CD4-positive, alpha-beta T cell (primary cell): ENCODE measurements around the gene DDX11. TPM values are rescaled to one million over a fixed set of nuclear protein-coding genes. Genes with fewer than 3 reads are reported as not detected.
"Not testable (repeated sequence)": the region's sequence is repeated elsewhere in the genome, so short reads cannot be mapped to it uniquely, and the experiment has no call there.

Experiments used
- ATAC-seq: fragments of 200-7000 bp; cut with Tn5 transposase; one replicate; pipeline ENCODE4 v1.10.0; 2022; ENCODE audit warnings: mild to moderate bottlenecking; ENCODE audit not compliant: poor library complexity
- CTCF ChIA-PET: fragments of 350-600 bp; sonication (Branson Sonifier 250); formaldehyde crosslinking; loops from one replicate; lab custom pipeline; 2021; ENCODE audit warnings: antibody characterized with exemption, inconsistent platforms; lab: Charles Lee
- POLR2A ChIA-PET: fragments of 350-600 bp; sonication (Branson Sonifier 250); formaldehyde crosslinking; loops from one replicate; lab custom pipeline; 2021; ENCODE audit warnings: antibody characterized with exemption, inconsistent platforms; lab: Charles Lee
- DNase-seq, 14 experiments: peaks; one replicate each; pipeline ENCODE4 v3.0.0-alpha.2; 2013 to 2020; ENCODE audit warnings: mixed read lengths in 2 of 14
- H3K27ac ChIP-seq, 2 donors: one replicate each; pipeline versions ENCODE4 v1.5.1 to v1.7.0; 2013; ENCODE audit warnings: low read length in 2 of 2, low read depth in 1 of 2, mild to moderate bottlenecking in 1 of 2
- H3K27me3 ChIP-seq, 2 experiments: 1 replicate in 1 of 2; 2 replicates in 1 of 2; pipeline versions ENCODE4 v1.6.1 to v1.7.0; 2013; ENCODE audit warnings: low read length in 2 of 2, control low read depth in 1 of 2, mild to moderate bottlenecking in 1 of 2, moderate library complexity in 1 of 2; ENCODE audit not compliant: insufficient read depth in 2 of 2, control insufficient read depth in 1 of 2
- H3K36me3 ChIP-seq: one replicate; pipeline ENCODE4 v1.6.1; 2013; ENCODE audit warnings: low read length, control low read depth; ENCODE audit not compliant: insufficient read depth
- H3K4me1 ChIP-seq: one replicate; pipeline ENCODE4 v1.6.1; 2013; ENCODE audit warnings: low read length, control low read depth; ENCODE audit not compliant: insufficient read depth
- H3K4me3 ChIP-seq: one replicate; pipeline ENCODE4 v1.5.1; 2013; ENCODE audit warnings: mild to moderate bottlenecking, low read length, moderate library complexity
- H3K9me3 ChIP-seq, 2 experiments: 1 replicate in 1 of 2; 2 replicates in 1 of 2; pipeline versions ENCODE4 v1.6.1 to v1.7.0; 2013; ENCODE audit warnings: low read length in 2 of 2, mild to moderate bottlenecking in 2 of 2, control low read depth in 1 of 2, moderate library complexity in 1 of 2; ENCODE audit not compliant: control insufficient read depth in 1 of 2, insufficient read depth in 1 of 2
- H3K27ac Mint-ChIP-seq: one replicate; pipeline ENCODE4 v1.8.0; 2020; ENCODE audit warnings: mixed read lengths
- H3K27me3 Mint-ChIP-seq: one replicate; pipeline ENCODE4 v1.8.0; 2021; ENCODE audit warnings: mixed read lengths
- H3K36me3 Mint-ChIP-seq: one replicate; pipeline ENCODE4 v1.8.0; 2021; ENCODE audit warnings: low read depth, mixed read lengths
- H3K4me1 Mint-ChIP-seq: one replicate; pipeline ENCODE4 v1.8.0; 2021; ENCODE audit warnings: low read depth, mixed read lengths
- H3K4me3 Mint-ChIP-seq: one replicate; pipeline ENCODE4 v1.8.0; 2020; ENCODE audit warnings: mild to moderate bottlenecking, mixed read lengths
- H3K9me3 Mint-ChIP-seq: one replicate; pipeline ENCODE4 v1.8.0; 2020; ENCODE audit warnings: mixed read lengths
- intact Hi-C, 2 experiments: fragments of 100-400 bp; cut with DNase I in 1 of 2; cut with micrococcal nuclease in 1 of 2; formaldehyde crosslinking; loops; one replicate each; pipeline versions ENCODE4 v1.15.1 to v1.9.0; 2023 to 2025; cut with DNase I, micrococcal nuclease
- total RNA-seq, 174 experiments: library from RNA in 2 of 174; stranded (reverse) in 2 of 174; gene quantifications; one replicate each; pipeline ENCODE4 v1.2.3 and lab custom pipeline; 2021 to 2026

Gene DDX11
- total RNA-seq, 2 experiments from 2014 or later, result 61.9 to 63.8 TPM

GRCh38 chr12:31074333-31074874 is 744 bp downstream of the DDX11 start:
- intact Hi-C loops, result loop anchor here in 1 of 2 experiments (10.0 kb wide), 2 partner anchors 250 to 1600 kb away; partner anchors contain the start of genes DNM1L and SINHCAF
- CTCF ChIA-PET, H3K9me3 Mint-ChIP-seq, H3K9me3 ChIP-seq, H3K27me3 Mint-ChIP-seq, H3K27me3 ChIP-seq, H3K36me3 ChIP-seq: not testable (repeated sequence)
- ATAC-seq, result peak; percentile 56
- peak in 6 of 14 experiments; percentile 5 to 57 (median 24) for DNase-seq
- Histone ChIP-seq H3K27ac (peak overlapping the region; percentile 56 to 87), H3K4me1 (peaks cover 15% of the 10 kb centered on the region), H3K4me3 (peak overlapping the region; percentile 71)
- peaks cover 44% of the 10 kb centered on the region for H3K4me1 Mint-ChIP-seq
- peak overlapping the region; percentile 92 for H3K27ac Mint-ChIP-seq
- POLR2A ChIA-PET, result interaction anchor here (1.7 kb wide), 1 partner anchor 1681 kb away, joined by 6 read pairs; the partner anchor contains the start of gene YARS2
- peak overlapping the region; percentile 93 for H3K4me3 Mint-ChIP-seq
- peaks cover 12% of the 10 kb centered on the region for H3K36me3 Mint-ChIP-seq

- Mint-ChIP-seq H3K36me3 (peaks cover 24% of the 10 kb centered on the region), H3K4me3 (peak overlapping the region; percentile 15), H3K4me1 (peaks cover 44% of the 10 kb centered on the region)
- H3K4me1 ChIP-seq, result peaks cover 15% of the 10 kb centered on the region
- DNase-seq, H3K9me3 ChIP-seq, H3K27ac Mint-ChIP-seq, H3K36me3 ChIP-seq, ATAC-seq, POLR2A ChIA-PET, H3K27me3 Mint-ChIP-seq, H3K4me3 ChIP-seq, CTCF ChIA-PET, H3K9me3 Mint-ChIP-seq, H3K27me3 ChIP-seq, H3K27ac ChIP-seq: not testable (repeated sequence)
- intact Hi-C loops, result loop anchor here in 1 of 2 experiments (10.0 kb wide), 2 partner anchors 249 to 1599 kb away; partner anchors contain the start of genes DNM1L and SINHCAF
Measured at GRCh38 chr12:31076150-31076549, 2.5 kb downstream of the DDX11 start.

- intact Hi-C loops, result loop anchor here in 1 of 2 experiments (10.0 kb wide), 2 partner anchors 248 to 1598 kb away; partner anchors contain the start of genes DNM1L and SINHCAF
- H3K36me3 ChIP-seq, POLR2A ChIA-PET, H3K27ac Mint-ChIP-seq, H3K27me3 Mint-ChIP-seq, H3K27me3 ChIP-seq, H3K27ac ChIP-seq, H3K4me3 Mint-ChIP-seq, CTCF ChIA-PET, DNase-seq, H3K4me3 ChIP-seq, ATAC-seq, H3K9me3 Mint-ChIP-seq, H3K9me3 ChIP-seq: not testable (repeated sequence)
- peaks cover 27% of the 10 kb centered on the region for H3K36me3 Mint-ChIP-seq
- peaks cover 44% of the 10 kb centered on the region for H3K4me1 Mint-ChIP-seq
- H3K4me1 ChIP-seq, result peaks cover 15% of the 10 kb centered on the region
Measured at GRCh38 chr12:31077095-31077494, 3.4 kb downstream of the DDX11 start.

GRCh38 chr12:31077998-31078397 is 4.3 kb downstream of the DDX11 start:
- H3K9me3 Mint-ChIP-seq, DNase-seq, H3K27me3 ChIP-seq, H3K4me3 Mint-ChIP-seq, H3K4me3 ChIP-seq, H3K27ac ChIP-seq, H3K9me3 ChIP-seq, ATAC-seq, H3K27ac Mint-ChIP-seq, H3K27me3 Mint-ChIP-seq, POLR2A ChIA-PET, H3K36me3 ChIP-seq: not testable (repeated sequence)
- Mint-ChIP-seq H3K36me3 (peaks cover 29% of the 10 kb centered on the region), H3K4me1 (peaks cover 40% of the 10 kb centered on the region)
- peaks cover 13% of the 10 kb centered on the region for H3K4me1 ChIP-seq
- CTCF ChIA-PET, result interaction anchor here (0.7 kb wide), 1 partner anchor 159 kb away, joined by 3 read pairs; no protein-coding TSS in a partner anchor
- intact Hi-C loops, result loop anchor here in 1 of 2 experiments (10.0 kb wide), 2 partner anchors 247 to 1597 kb away; partner anchors contain the start of genes DNM1L and SINHCAF

GRCh38 chr12:31079421-31079820 is 5.8 kb downstream of the DDX11 start:
- H3K9me3 ChIP-seq, POLR2A ChIA-PET, H3K36me3 ChIP-seq, H3K27ac Mint-ChIP-seq, CTCF ChIA-PET, ATAC-seq, H3K4me3 ChIP-seq, H3K4me3 Mint-ChIP-seq, H3K9me3 Mint-ChIP-seq, H3K27ac ChIP-seq, H3K27me3 Mint-ChIP-seq, DNase-seq, H3K4me1 ChIP-seq, H3K27me3 ChIP-seq: not testable (repeated sequence)
- intact Hi-C loops, result loop anchor here in 1 of 2 experiments (10.0 kb wide), 2 partner anchors 245 to 1595 kb away; partner anchors contain the start of genes DNM1L and SINHCAF
- H3K4me1 Mint-ChIP-seq, result peaks cover 26% of the 10 kb centered on the region
- peaks cover 33% of the 10 kb centered on the region for H3K36me3 Mint-ChIP-seq

GRCh38 chr12:31080221-31080620 is 6.6 kb downstream of the DDX11 start:
- CTCF ChIA-PET, H3K4me1 ChIP-seq, H3K27ac ChIP-seq, H3K4me3 ChIP-seq, intact Hi-C loops, H3K36me3 ChIP-seq, H3K9me3 ChIP-seq, H3K27ac Mint-ChIP-seq, H3K27me3 Mint-ChIP-seq, H3K27me3 ChIP-seq, ATAC-seq, DNase-seq, POLR2A ChIA-PET, H3K9me3 Mint-ChIP-seq: not testable (repeated sequence)
- Mint-ChIP-seq H3K36me3 (peaks cover 41% of the 10 kb centered on the region), H3K4me1 (peaks cover 20% of the 10 kb centered on the region), H3K4me3 (peak overlapping the region; percentile 34)

GRCh38 chr12:31081274-31081673 is 7.6 kb downstream of the DDX11 start:
- H3K27ac ChIP-seq, H3K27me3 ChIP-seq, CTCF ChIA-PET, H3K4me1 ChIP-seq, H3K27ac Mint-ChIP-seq, ATAC-seq, H3K9me3 ChIP-seq, H3K9me3 Mint-ChIP-seq, DNase-seq, H3K36me3 ChIP-seq, H3K4me3 Mint-ChIP-seq, H3K4me3 ChIP-seq, POLR2A ChIA-PET, intact Hi-C loops, H3K27me3 Mint-ChIP-seq: not testable (repeated sequence)
- Mint-ChIP-seq H3K36me3 (peaks cover 43% of the 10 kb centered on the region), H3K4me1 (peaks cover 13% of the 10 kb centered on the region)
